MM.1S (cell line): ENCODE results near the gene ADGRV1.

Experiments used
- DNase-seq: peaks from one replicate; pipeline ENCODE4 v3.0.0-alpha.2; 2015
- H2AFZ ChIP-seq: fragments of 300-600 bp; sonication (generic); 2 replicates; pipeline ENCODE4 v1.6.0; 2016; ENCODE audit warnings: antibody characterized with exemption, low read length
- H3F3A ChIP-seq: fragments of 300-600 bp; sonication (generic); 2 replicates; pipeline ENCODE4 v1.6.1; 2016; ENCODE audit warnings: mild to moderate bottlenecking, antibody characterized with exemption, low read length, moderate library complexity, mixed read lengths; ENCODE audit not compliant: insufficient read depth
- H3K27ac ChIP-seq: fragments of 300-600 bp; sonication (generic); 2 replicates; pipeline ENCODE4 v1.5.1; 2016; ENCODE audit warnings: mild to moderate bottlenecking, low read length
- H3K27me3 ChIP-seq: fragments of 300-600 bp; sonication (generic); replicated peaks from 2 replicates; pipeline ENCODE4 v1.6.0; 2016; ENCODE audit warnings: low read length; ENCODE audit not compliant: insufficient read depth
- H3K36me3 ChIP-seq: fragments of 300-600 bp; sonication (generic); replicated peaks from 2 replicates; pipeline ENCODE4 v1.6.1; 2016; ENCODE audit warnings: mild to moderate bottlenecking, low read length, mixed read lengths; ENCODE audit not compliant: insufficient read depth
- H3K4me1 ChIP-seq: fragments of 300-600 bp; sonication (generic); 2 replicates; pipeline ENCODE4 v1.6.1; 2016; ENCODE audit warnings: low read length, mixed read lengths
- H3K4me2 ChIP-seq: fragments of 300-600 bp; sonication (generic); 2 replicates; pipeline ENCODE4 v1.6.0; 2016; ENCODE audit warnings: low read depth, low read length
- H3K4me3 ChIP-seq: fragments of 300-600 bp; sonication (generic); 2 replicates; pipeline ENCODE4 v1.5.1; 2016; ENCODE audit warnings: low read length, mixed read lengths
- H3K79me2 ChIP-seq: fragments of 300-600 bp; sonication (generic); 2 replicates; pipeline ENCODE4 v1.6.1; 2016; ENCODE audit warnings: mixed run types, low read length, mixed read lengths
- H3K9ac ChIP-seq: fragments of 300-600 bp; sonication (generic); 2 replicates; pipeline ENCODE4 v1.6.1; 2016; ENCODE audit warnings: low read length, mixed read lengths
- H3K9me2 ChIP-seq: fragments of 300-600 bp; sonication (generic); replicated peaks from 2 replicates; pipeline ENCODE4 v1.6.1; 2016; ENCODE audit warnings: mild to moderate bottlenecking, low read length, mixed read lengths; ENCODE audit not compliant: insufficient read depth
- H3K9me3 ChIP-seq: fragments of 300-600 bp; sonication (generic); replicated peaks from 2 replicates; pipeline ENCODE4 v1.6.1; 2016; ENCODE audit warnings: mild to moderate bottlenecking, low read length, mixed read lengths; ENCODE audit not compliant: insufficient read depth
- H4K20me1 ChIP-seq: fragments of 300-600 bp; sonication (generic); 2 replicates; pipeline ENCODE4 v1.6.1; 2016; ENCODE audit warnings: mild to moderate bottlenecking, low read length, moderate library complexity, mixed read lengths; ENCODE audit not compliant: insufficient read depth
- EZH2 ChIP-seq: fragments of 300-600 bp; sonication (generic); optimal IDR thresholded peaks from 2 replicates; pipeline ENCODE3; 2017; ENCODE audit warnings: low read depth, mild to moderate bottlenecking, antibody characterized with exemption, low read length, mixed read lengths
- EZH2phosphoT487 ChIP-seq: fragments of 300-600 bp; sonication (generic); IDR thresholded peaks from 2 replicates; pipeline ENCODE4 v1.6.1; 2018; ENCODE audit warnings: antibody characterized with exemption, low read length
- TF ChIP-seq, protein P1 (sequence below): fragments of 300-600 bp; sonication (generic); IDR thresholded peaks from 2 replicates; pipeline ENCODE4 v1.5.1; 2016; ENCODE audit warnings: antibody characterized with exemption, low read length, mixed read lengths

ADGRV1 gene

DNA sequence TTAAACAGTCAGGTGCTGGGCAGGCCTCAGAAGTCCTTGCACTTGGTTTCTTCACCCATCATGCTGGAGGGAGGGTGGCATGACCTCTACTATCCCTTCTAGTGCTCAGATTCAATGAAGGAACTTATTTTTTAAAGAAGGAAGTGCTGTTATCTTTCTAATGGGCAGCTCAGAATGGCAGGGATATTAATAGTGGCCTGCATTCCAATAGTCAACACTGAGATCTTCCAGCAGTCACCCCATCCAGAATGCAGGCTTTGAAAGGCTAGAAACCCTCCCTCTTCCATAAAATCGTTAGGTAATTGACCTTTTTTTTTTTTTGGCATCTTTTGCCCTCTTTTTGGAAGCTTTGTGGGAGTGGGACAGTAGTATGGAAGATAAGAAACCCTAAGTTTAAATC, 499.6 kb downstream of the ADGRV1 start:
- Histone ChIP-seq H3K9me3 (no peaks in the 10 kb centered on the region), H3K4me1 (no peaks in the 10 kb centered on the region), H2AFZ (no peak overlapping the region), H3K79me2 (no peaks in the 10 kb centered on the region), H3F3A (no peaks in the 10 kb centered on the region), H3K36me3 (no peaks in the 10 kb centered on the region), H3K9ac (no peak overlapping the region), H4K20me1 (no peaks in the 10 kb centered on the region), H3K4me2 (no peak overlapping the region), H3K27me3 (no peaks in the 10 kb centered on the region), H3K4me3 (no peak overlapping the region), H3K27ac (no peak overlapping the region), H3K9me2 (no peaks in the 10 kb centered on the region)
- no peak for TF ChIP-seq EZH2
- no peak for TF ChIP-seq EZH2phosphoT487
- TF ChIP-seq, protein P1, sequence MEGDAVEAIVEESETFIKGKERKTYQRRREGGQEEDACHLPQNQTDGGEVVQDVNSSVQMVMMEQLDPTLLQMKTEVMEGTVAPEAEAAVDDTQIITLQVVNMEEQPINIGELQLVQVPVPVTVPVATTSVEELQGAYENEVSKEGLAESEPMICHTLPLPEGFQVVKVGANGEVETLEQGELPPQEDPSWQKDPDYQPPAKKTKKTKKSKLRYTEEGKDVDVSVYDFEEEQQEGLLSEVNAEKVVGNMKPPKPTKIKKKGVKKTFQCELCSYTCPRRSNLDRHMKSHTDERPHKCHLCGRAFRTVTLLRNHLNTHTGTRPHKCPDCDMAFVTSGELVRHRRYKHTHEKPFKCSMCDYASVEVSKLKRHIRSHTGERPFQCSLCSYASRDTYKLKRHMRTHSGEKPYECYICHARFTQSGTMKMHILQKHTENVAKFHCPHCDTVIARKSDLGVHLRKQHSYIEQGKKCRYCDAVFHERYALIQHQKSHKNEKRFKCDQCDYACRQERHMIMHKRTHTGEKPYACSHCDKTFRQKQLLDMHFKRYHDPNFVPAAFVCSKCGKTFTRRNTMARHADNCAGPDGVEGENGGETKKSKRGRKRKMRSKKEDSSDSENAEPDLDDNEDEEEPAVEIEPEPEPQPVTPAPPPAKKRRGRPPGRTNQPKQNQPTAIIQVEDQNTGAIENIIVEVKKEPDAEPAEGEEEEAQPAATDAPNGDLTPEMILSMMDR = no peak
- no peak for DNase-seq

- no peaks in the 10 kb centered on the region for H3K9me3 ChIP-seq
- H3K9me2 ChIP-seq = no peaks in the 10 kb centered on the region
- TF ChIP-seq EZH2phosphoT487 (no peak), EZH2 (no peak)
- TF ChIP-seq, protein P1 = no peak
- H3K9ac ChIP-seq = no peak overlapping the region
- no peaks in the 10 kb centered on the region for H3K36me3 ChIP-seq
- no peaks in the 10 kb centered on the region for H3K4me1 ChIP-seq
- H3K27me3 ChIP-seq = no peaks in the 10 kb centered on the region
- no peaks in the 10 kb centered on the region for H3K79me2 ChIP-seq
- no peak overlapping the region for H3K4me2 ChIP-seq
- no peak overlapping the region for H2AFZ ChIP-seq
- no peaks in the 10 kb centered on the region for H3F3A ChIP-seq
- H3K4me3 ChIP-seq = no peak overlapping the region
- DNase-seq = no peak
- no peak overlapping the region for H3K27ac ChIP-seq
- no peaks in the 10 kb centered on the region for H4K20me1 ChIP-seq
Measured at GRCh38 chr5:91058575-91058974, 500.0 kb downstream of the ADGRV1 start.

- Histone ChIP-seq H3F3A (no peaks in the 10 kb centered on the region), H3K27me3 (no peaks in the 10 kb centered on the region), H3K9me2 (no peaks in the 10 kb centered on the region), H4K20me1 (no peaks in the 10 kb centered on the region), H2AFZ (no peak overlapping the region), H3K27ac (no peak overlapping the region), H3K79me2 (no peaks in the 10 kb centered on the region), H3K9me3 (no peaks in the 10 kb centered on the region), H3K4me3 (no peak overlapping the region), H3K36me3 (no peaks in the 10 kb centered on the region), H3K4me2 (no peak overlapping the region), H3K9ac (no peak overlapping the region), H3K4me1 (no peaks in the 10 kb centered on the region)
- TF ChIP-seq EZH2 (no peak), EZH2phosphoT487 (no peak)
- TF ChIP-seq, protein P1 = no peak
- DNase-seq = peak; percentile 10
Measured at GRCh38 chr5:91059409-91059808, 500.8 kb downstream of the ADGRV1 start.
